GM12864 (cell line): Measurements from ENCODE around the gene MYH6.
"Not testable (repeated sequence)": the region's sequence is repeated elsewhere in the genome, so short reads cannot be mapped to it uniquely, and the experiment has no call there.

Experiments used
- DNase-seq: peaks from one replicate; pipeline ENCODE4 v3.0.0-alpha.2; 2011; ENCODE audit warnings: low read depth
- H3K4me3 ChIP-seq: 2 replicates; pipeline ENCODE4 v1.5.1; 2011; ENCODE audit warnings: mild to moderate bottlenecking, low read depth, low read length, control low read depth
- CTCF ChIP-seq: IDR thresholded peaks from 2 replicates; pipeline ENCODE4 v1.5.1; 2011; ENCODE audit warnings: low read depth, mild to moderate bottlenecking, moderate library complexity, low read length, control low read depth, inconsistent platforms; ENCODE audit errors: missing control alignments

The MYH6 gene

GRCh38 chr14:23430723-23431085, 22.6 kb upstream of the MYH6 start:
- no peak overlapping the region for H3K4me3 ChIP-seq
- no peak for TF ChIP-seq CTCF
- no peak for DNase-seq

- no peak overlapping the region for H3K4me3 ChIP-seq
- TF ChIP-seq CTCF, result no peak
- DNase-seq, result no peak
Measured at GRCh38 chr14:23430016-23430722, 22.1 kb upstream of the MYH6 start.

DNA sequence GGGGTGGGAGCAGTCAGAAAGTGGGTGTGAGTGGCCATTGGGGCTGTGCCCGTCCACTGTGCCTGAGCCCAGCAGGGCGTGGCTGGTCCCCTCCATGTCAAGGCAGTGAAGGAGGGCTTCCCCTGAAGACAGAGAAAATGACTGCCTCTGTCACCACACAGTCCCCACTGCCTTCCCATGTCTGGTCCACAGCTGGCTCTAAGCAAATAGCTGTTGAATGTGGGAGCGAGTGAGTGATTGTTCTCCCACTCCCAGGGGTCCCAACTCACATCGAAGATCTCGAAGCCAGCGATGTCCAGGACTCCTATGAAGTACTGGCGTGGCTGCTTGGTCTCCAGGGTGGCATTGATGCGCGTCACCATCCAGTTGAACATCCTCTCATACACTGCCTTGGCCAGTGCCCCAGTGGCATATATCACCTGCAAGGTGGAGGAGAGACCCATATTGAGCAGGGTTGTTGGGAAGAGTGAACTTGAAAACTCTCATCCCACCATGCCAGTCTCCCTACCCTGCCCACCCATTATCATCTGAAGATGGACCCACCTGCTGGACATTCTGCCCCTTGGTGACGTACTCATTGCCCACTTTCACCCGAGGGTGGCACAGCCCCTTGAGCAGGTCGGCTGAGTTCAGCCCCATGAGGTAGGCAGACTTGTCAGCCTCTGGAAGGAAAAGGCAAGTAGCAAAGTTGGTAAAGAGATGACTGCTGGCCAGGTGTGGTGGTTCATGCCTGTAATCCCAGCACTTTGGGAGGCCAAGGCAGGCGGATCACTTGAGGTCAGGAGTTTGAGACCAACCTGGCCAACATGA, 20.8 kb upstream of the MYH6 start:
- no peak for DNase-seq
- TF ChIP-seq CTCF, result no peak
- H3K4me3 ChIP-seq, result no peak overlapping the region

GRCh38 chr14:23425798-23426197, 17.7 kb upstream of the MYH6 start:
- not testable (repeated sequence) for H3K4me3 ChIP-seq, DNase-seq

GRCh38 chr14:23425169-23425568, 17.1 kb upstream of the MYH6 start:
- TF ChIP-seq CTCF, result no peak

GRCh38 chr14:23423657-23424056, 15.6 kb upstream of the MYH6 start:
- no peak overlapping the region for H3K4me3 ChIP-seq
- DNase-seq, result no peak
- no peak for TF ChIP-seq CTCF

More at GRCh38 chr14:23425169-23425568, 17.1 kb upstream of the MYH6 start:
- H3K4me3 ChIP-seq, result no peak overlapping the region
- no peak for DNase-seq

DNA sequence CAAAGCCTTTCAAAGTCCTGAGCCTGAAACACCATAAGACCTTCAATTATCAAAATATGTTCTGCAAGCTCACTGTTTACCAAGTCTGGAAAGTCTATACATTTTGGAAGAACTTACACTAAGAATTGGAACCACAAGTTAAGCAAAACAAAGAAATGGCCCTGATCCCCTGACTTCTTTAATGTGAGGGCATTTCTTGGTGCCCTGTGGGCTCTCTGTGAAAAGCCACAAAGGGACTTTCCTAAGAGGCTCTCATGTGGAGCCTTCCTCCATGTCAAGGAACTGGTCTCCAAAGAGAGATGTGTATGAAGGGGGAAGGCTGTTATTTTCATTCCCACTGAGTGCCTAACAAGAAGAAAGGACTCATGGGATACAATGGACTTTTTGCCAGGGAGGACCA, 13.5 kb upstream of the MYH6 start:
- no peak for DNase-seq
- H3K4me3 ChIP-seq, result no peak overlapping the region
- TF ChIP-seq CTCF, result no peak

- DNase-seq, H3K4me3 ChIP-seq: not testable (repeated sequence)
Measured at GRCh38 chr14:23419646-23420045, 11.6 kb upstream of the MYH6 start.
